B cell (primary cell): ENCODE measurements around the gene CEP128. TPM values are rescaled to one million over a fixed set of nuclear protein-coding genes. Genes with fewer than 3 reads are reported as not detected.

ENCODE experiments used
- ATAC-seq: fragments of 200-7000 bp; cut with Tn5 transposase; one replicate; pipeline ENCODE4 v1.10.0; 2021; ENCODE audit warnings: low read depth, mild to moderate bottlenecking, moderate number of reproducible peaks, moderate library complexity
- CTCF ChIA-PET: fragments of 350-600 bp; sonication (Branson Sonifier 250); formaldehyde crosslinking; loops from one replicate; lab custom pipeline; 2021; ENCODE audit warnings: antibody characterized with exemption, inconsistent platforms; lab: Charles Lee
- POLR2A ChIA-PET: fragments of 350-600 bp; sonication (Branson Sonifier 250); formaldehyde crosslinking; loops from one replicate; lab custom pipeline; 2021; ENCODE audit warnings: antibody characterized with exemption; lab: Charles Lee
- DNase-seq: peaks from one replicate; pipeline ENCODE4 v3.0.0; 2013
- H2AFZ ChIP-seq: 2 replicates; pipeline ENCODE4 v1.6.1; 2012; ENCODE audit warnings: mild to moderate bottlenecking, low read depth, low read length; ENCODE audit not compliant: insufficient read depth, poor library complexity, severe bottlenecking
- H3K27ac ChIP-seq, 2 donors: 1 replicate in 1 of 2; 2 replicates in 1 of 2; pipeline ENCODE4 v1.5.1; 2012 to 2013; ENCODE audit warnings: low read length in 2 of 2, mild to moderate bottlenecking in 2 of 2, moderate library complexity in 1 of 2
- H3K27me3 ChIP-seq, 4 experiments: fragments of 200-600 bp in 1 of 4; sonication (generic) in 1 of 4; replicated peaks in 1 of 4; 1 replicate in 2 of 4; 2 replicates in 2 of 4; pipeline versions ENCODE4 v1.6.1 to v1.7.0; 2013 to 2016; ENCODE audit warnings: low read length in 3 of 4, mild to moderate bottlenecking in 2 of 4, mixed read lengths in 1 of 4, moderate library complexity in 1 of 4; ENCODE audit not compliant: insufficient read depth in 4 of 4, control insufficient read depth in 3 of 4; ENCODE audit errors: control extremely low read depth in 1 of 4
- H3K36me3 ChIP-seq, 2 experiments: replicated peaks in 1 of 2; 1 replicate in 1 of 2; 2 replicates in 1 of 2; pipeline versions ENCODE4 v1.6.1 to v1.7.1; 2013; ENCODE audit warnings: low read length in 1 of 2; ENCODE audit not compliant: insufficient read depth in 2 of 2, control insufficient read depth in 1 of 2; ENCODE audit errors: control extremely low read depth in 1 of 2, extremely low read depth in 1 of 2
- H3K4me1 ChIP-seq, 2 donors: fragments of 200-600 bp in 1 of 2; sonication (generic) in 1 of 2; 1 replicate in 1 of 2; 2 replicates in 1 of 2; pipeline versions ENCODE4 v1.5.1 to v1.6.1; 2013 to 2017; ENCODE audit warnings: low read length in 2 of 2; ENCODE audit not compliant: control insufficient read depth in 2 of 2, insufficient read depth in 2 of 2
- H3K4me2 ChIP-seq: replicated peaks from 2 replicates; pipeline ENCODE3; 2012; ENCODE audit warnings: mild to moderate bottlenecking, low read depth, low read length; ENCODE audit not compliant: poor library complexity, severe bottlenecking
- H3K4me3 ChIP-seq, 5 experiments: fragments of 200-600 bp in 1 of 5; sonication (generic) in 1 of 5; 1 replicate in 3 of 5; 2 replicates in 2 of 5; pipeline versions ENCODE4 v1.5.1 to v1.7.0; 2011 to 2016; ENCODE audit warnings: low read length in 4 of 5, mild to moderate bottlenecking in 4 of 5, low read depth in 2 of 5, control low read depth in 1 of 5, moderate library complexity in 1 of 5; ENCODE audit not compliant: insufficient read depth in 1 of 5; ENCODE audit errors: control extremely low read depth in 1 of 5, extremely low read depth in 1 of 5
- H3K79me2 ChIP-seq: fragments of 200-600 bp; sonication (generic); one replicate; pipeline ENCODE4 v1.6.0; 2016; ENCODE audit warnings: low read length; ENCODE audit not compliant: control insufficient read depth, insufficient read depth
- H3K9ac ChIP-seq: fragments of 200-600 bp; sonication (generic); 2 replicates; pipeline ENCODE4 v1.6.1; 2017; ENCODE audit warnings: mild to moderate bottlenecking, low read length, moderate library complexity
- H3K9me3 ChIP-seq, 3 donors: one replicate each; pipeline versions ENCODE4 v1.6.1 to v1.7.1; 2013; ENCODE audit warnings: low read length in 2 of 3; ENCODE audit not compliant: control insufficient read depth in 2 of 3, insufficient read depth in 1 of 3; ENCODE audit errors: control extremely low read depth in 1 of 3
- H4K20me1 ChIP-seq: 2 replicates; pipeline ENCODE4 v1.6.0; 2012; ENCODE audit warnings: mild to moderate bottlenecking, low read length; ENCODE audit not compliant: insufficient read depth, control insufficient read depth, poor library complexity, severe bottlenecking
- H3K27ac Mint-ChIP-seq: one replicate; pipeline ENCODE4 v1.8.0; 2021; ENCODE audit warnings: mixed read lengths
- H3K27me3 Mint-ChIP-seq: one replicate; pipeline ENCODE4 v1.8.0; 2021; ENCODE audit warnings: mixed read lengths
- H3K4me1 Mint-ChIP-seq: one replicate; pipeline ENCODE4 v1.8.0; 2021; ENCODE audit warnings: mixed read lengths
- H3K4me3 Mint-ChIP-seq: one replicate; pipeline ENCODE4 v1.8.0; 2021; ENCODE audit warnings: mixed read lengths
- H3K9me3 Mint-ChIP-seq: one replicate; pipeline ENCODE4 v1.8.0; 2022; ENCODE audit warnings: mixed read lengths; ENCODE audit not compliant: insufficient read depth
- CTCF ChIP-seq: fragments of 200-600 bp; IDR thresholded peaks from one replicate; pipeline ENCODE4 v1.8.0; 2022; ENCODE audit warnings: antibody characterized with exemption, mild to moderate bottlenecking
- EZH2 ChIP-seq: IDR thresholded peaks from 2 replicates; pipeline ENCODE4 v1.6.1; 2012; ENCODE audit warnings: borderline replicate concordance, low read depth, mild to moderate bottlenecking, moderate library complexity, low read length; ENCODE audit not compliant: insufficient read depth, poor library complexity, severe bottlenecking
- WGBS: methylation state at CpG from one replicate; pipeline ENCODE4 v1.1.5; 2013; ENCODE audit warnings: missing lambda C conversion rate; ENCODE audit not compliant: insufficient coverage; 5-methylcytosine and 5-hydroxymethylcytosine counted together
- intact Hi-C: fragments of 100-400 bp; cut with micrococcal nuclease; formaldehyde crosslinking; loops from one replicate; pipeline ENCODE4 v1.10.0; 2022
- polyA plus RNA-seq: library from polyadenylated mRNA; depleted of rRNA; stranded (reverse); fragments of >200 nt; gene quantifications from 2 replicates; pipeline ENCODE4 v1.2.3, GENCODE V29; 2012
- total RNA-seq, 2 donors: library from RNA; stranded (reverse); fragments of 120-200 nt in 1 of 2; gene quantifications; 1 replicate in 1 of 2; 2 replicates in 1 of 2; pipeline versions ENCODE4 v1.2.3 to v1.2.4, GENCODE V29; 2013 to 2022

CEP128 gene
- total and polyA plus RNA-seq, 2 donors (not counting 1 experiment from before 2014, with no cell fraction given): 1.1 to 31.6 TPM

DNA sequence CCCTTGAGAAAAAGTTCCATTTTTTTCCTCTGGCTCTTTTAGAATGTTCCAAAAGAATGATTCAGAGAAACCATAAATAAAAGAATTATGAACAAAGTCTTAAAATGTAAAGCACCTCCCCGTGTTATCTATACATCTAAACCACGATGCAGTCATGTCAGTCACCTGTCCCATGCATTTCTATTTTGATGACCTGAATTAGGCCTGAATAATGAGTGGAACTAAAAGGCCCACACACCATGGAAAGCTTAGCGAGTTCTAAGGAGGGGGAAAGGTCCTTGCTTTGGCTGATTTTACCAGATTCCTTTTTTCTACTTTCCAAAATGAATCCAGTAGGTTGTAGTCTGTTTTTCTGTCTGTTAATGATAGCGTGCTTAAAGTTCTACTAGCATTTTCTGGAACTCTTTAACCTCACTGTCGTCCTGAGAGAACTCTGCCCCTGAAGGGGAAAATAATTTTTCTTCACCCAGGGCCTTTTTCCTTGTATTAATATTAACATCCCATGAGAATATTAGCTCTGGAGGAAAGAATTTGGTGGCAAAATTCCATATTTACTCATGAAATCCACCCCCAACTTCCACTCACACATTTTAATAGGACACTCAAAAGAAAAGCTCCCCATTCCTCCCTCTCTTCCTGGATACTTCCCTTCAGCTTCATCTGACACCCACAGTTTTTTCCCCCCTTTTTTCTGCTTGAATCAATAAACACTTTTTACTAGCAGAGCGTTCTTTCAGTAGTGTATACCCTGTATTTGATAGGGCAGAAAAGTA lies 464.0 kb downstream of the CEP128 start:
- Mint-ChIP-seq H3K4me3 (no peak overlapping the region), H3K4me1 (no peaks in the 10 kb centered on the region), H3K27ac (no peak overlapping the region), H3K27me3 (no peaks in the 10 kb centered on the region), H3K9me3 (peaks cover 15% of the 10 kb centered on the region)
- no peaks in the 10 kb centered on the region for H3K79me2 ChIP-seq
- ATAC-seq: no peak
- no peaks in the 10 kb centered on the region for H4K20me1 ChIP-seq
- ChIA-PET POLR2A (no interaction called here), CTCF (no interaction called here)
- H3K4me1 ChIP-seq: no peaks in the 10 kb centered on the region
- DNase-seq: no peak
- H3K36me3 ChIP-seq: no peaks in the 10 kb centered on the region
- H3K27me3 ChIP-seq: no peaks in the 10 kb centered on the region
- WGBS: no CpG with 5 or more reads among the region's 6 CpGs
- H3K4me3 ChIP-seq: no peak overlapping the region
- peaks cover under 1 to 15% (median 9%) of the 10 kb centered on the region in 3 donors for H3K9me3 ChIP-seq
- no peak overlapping the region for H3K4me2 ChIP-seq
- H3K9ac ChIP-seq: no peak overlapping the region
- TF ChIP-seq EZH2: no peak
- intact Hi-C loops: no loop called here
- H3K27ac ChIP-seq: no peak overlapping the region
- no peak overlapping the region for H2AFZ ChIP-seq

- no peaks in the 10 kb centered on the region for H3K4me1 ChIP-seq
- ATAC-seq: no peak
- no peak overlapping the region for H3K9ac ChIP-seq
- H3K27ac ChIP-seq: no peak overlapping the region
- H3K27me3 Mint-ChIP-seq: no peaks in the 10 kb centered on the region
- H3K9me3 ChIP-seq: peaks cover 1 to 17% (median 9%) of the 10 kb centered on the region in 3 donors
- no peak overlapping the region for H3K27ac Mint-ChIP-seq
- no peaks in the 10 kb centered on the region for H3K36me3 ChIP-seq
- no peaks in the 10 kb centered on the region for H3K4me1 Mint-ChIP-seq
- H3K4me2 ChIP-seq: no peak overlapping the region
- H2AFZ ChIP-seq: no peak overlapping the region
- H3K4me3 ChIP-seq: no peak overlapping the region
- no peaks in the 10 kb centered on the region for H4K20me1 ChIP-seq
- no peak for TF ChIP-seq CTCF
- no peak for TF ChIP-seq EZH2
- ChIA-PET POLR2A (no interaction called here), CTCF (no interaction called here)
- WGBS: 95% methylated on average over 3 of the region's 4 CpGs
- H3K79me2 ChIP-seq: no peaks in the 10 kb centered on the region
- intact Hi-C loops: no loop called here
- no peak overlapping the region for H3K4me3 Mint-ChIP-seq
- H3K9me3 Mint-ChIP-seq: peaks cover 19% of the 10 kb centered on the region
- H3K27me3 ChIP-seq: no peaks in the 10 kb centered on the region
- no peak for DNase-seq
These were observed 466.5 kb downstream of the CEP128 start for GRCh38 chr14:80475074-80475473.
